Measurements from ENCODE around the gene NPY4R.

DNA sequence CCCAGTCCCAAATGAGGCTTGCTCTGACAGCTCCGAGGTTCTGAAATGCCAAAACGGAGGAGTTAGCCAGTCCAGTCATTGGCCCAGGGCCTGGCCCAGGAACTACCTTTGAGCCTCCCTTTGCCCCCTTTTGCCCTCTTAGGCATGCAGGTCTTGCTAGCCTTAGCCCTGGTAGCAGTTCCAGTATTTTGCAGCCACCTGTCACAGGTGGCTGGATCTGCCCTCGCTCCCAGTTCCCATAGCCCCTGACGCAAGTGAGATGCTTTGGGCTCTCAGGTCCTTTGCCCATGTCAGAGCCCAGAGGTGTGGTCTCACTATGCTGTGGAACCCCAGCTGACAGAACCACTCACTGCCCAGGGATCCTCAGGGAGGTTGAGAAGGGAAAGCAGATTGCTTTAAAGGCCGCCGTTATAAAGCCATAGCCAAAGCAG lies 48.7 kb upstream of the NPY4R start:
- no peak for TF ChIP-seq POLR2A (IDR thresholded peaks at IDR 0.05)
- TF ChIP-seq, protein P1, sequence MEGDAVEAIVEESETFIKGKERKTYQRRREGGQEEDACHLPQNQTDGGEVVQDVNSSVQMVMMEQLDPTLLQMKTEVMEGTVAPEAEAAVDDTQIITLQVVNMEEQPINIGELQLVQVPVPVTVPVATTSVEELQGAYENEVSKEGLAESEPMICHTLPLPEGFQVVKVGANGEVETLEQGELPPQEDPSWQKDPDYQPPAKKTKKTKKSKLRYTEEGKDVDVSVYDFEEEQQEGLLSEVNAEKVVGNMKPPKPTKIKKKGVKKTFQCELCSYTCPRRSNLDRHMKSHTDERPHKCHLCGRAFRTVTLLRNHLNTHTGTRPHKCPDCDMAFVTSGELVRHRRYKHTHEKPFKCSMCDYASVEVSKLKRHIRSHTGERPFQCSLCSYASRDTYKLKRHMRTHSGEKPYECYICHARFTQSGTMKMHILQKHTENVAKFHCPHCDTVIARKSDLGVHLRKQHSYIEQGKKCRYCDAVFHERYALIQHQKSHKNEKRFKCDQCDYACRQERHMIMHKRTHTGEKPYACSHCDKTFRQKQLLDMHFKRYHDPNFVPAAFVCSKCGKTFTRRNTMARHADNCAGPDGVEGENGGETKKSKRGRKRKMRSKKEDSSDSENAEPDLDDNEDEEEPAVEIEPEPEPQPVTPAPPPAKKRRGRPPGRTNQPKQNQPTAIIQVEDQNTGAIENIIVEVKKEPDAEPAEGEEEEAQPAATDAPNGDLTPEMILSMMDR (IDR thresholded peaks at IDR 0.05): no peak
